CD4-positive, alpha-beta T cell treated with Interleukin-17A for 1 hour (primary cell): ENCODE results near the gene DNAI2.
A peak's percentile ranks its signal among the peaks of the same experiment; 100 is the strongest.
"Not testable (repeated sequence)": the region's sequence is repeated elsewhere in the genome, so short reads cannot be mapped to it uniquely, and the experiment has no call there.

Experiments
- DNase-seq: peaks from one replicate; pipeline ENCODE4 v3.0.0-alpha.2; 2020

The DNAI2 gene

DNA sequence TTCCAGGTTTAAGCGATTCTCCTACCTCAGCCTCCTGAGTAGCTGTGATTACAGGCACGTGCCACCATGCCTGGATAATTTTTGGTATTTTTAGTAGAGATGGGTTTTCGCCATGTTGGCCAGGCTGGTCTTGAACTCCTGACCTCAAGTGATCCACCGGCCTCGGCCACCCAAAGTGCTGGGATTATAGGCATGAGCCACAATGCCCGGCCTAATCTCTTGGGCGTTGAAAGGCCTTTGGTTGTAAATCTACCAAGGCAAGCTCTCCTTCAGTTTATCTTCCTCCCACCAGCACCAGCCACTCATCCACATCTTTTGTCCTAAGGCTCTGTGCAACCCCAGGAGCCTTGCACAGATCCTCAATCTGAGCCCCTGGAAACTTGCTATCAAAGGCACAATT is 5.6 kb downstream of the DNAI2 start:
- DNase-seq = not testable (repeated sequence)

GRCh38 chr17:74280093-74280513 is 6.1 kb downstream of the DNAI2 start:
- DNase-seq = peak; percentile 84

DNA sequence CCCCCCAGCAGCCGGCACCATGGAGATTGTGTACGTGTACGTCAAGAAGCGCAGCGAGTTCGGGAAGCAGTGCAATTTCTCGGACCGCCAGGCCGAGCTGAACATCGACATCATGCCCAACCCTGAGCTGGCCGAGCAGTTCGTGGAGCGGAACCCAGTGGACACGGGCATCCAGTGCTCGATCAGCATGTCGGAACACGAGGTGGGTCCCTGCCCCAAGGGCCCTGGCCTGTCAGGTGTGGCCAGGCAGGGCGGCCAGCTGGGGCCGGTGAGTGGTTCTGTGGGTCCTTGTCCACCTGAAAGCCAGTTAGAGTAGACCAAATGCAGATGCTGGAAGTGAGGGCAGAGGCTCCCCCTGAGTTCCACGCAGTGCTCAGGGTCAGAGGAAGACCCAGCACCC is 7.8 kb downstream of the DNAI2 start:
- no peak for DNase-seq

DNA sequence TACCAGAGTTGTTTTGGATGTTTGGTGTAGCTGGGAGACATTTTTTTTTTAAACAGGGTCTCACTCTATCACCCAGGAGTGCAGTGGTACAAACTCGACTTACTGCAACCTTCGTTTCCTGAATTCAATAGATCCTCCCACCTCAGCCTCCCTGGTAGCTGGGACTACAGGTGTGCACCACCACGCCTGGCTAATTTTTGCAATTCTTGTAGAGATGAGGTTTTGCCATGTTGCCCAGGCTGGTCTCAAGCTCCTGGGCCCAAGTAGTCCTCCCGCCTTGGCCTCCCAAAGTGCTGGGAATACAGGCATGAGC is 8.2 kb downstream of the DNAI2 start:
- DNase-seq = not testable (repeated sequence)

- DNase-seq = peak; percentile 83
These were observed 8.7 kb downstream of the DNAI2 start for GRCh38 chr17:74282587-74283370.

DNA sequence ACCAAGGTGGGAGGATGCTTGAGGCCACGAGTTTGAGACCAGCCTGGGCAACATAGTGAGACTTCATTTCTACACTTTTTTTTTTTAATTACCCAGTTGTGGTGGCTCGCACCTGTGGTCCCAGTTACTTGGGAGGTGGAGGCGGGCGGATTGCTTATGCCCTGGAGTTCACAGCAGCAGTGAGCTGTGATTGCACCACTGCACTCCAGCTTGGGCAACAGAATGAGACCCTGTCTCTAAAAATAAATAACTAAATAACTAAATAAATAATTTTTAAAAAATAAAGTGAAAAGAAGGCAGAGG is 9.3 kb downstream of the DNAI2 start:
- no peak for DNase-seq

- DNase-seq = no peak
These were observed 13.1 kb downstream of the DNAI2 start for GRCh38 chr17:74287031-74287602.

DNA sequence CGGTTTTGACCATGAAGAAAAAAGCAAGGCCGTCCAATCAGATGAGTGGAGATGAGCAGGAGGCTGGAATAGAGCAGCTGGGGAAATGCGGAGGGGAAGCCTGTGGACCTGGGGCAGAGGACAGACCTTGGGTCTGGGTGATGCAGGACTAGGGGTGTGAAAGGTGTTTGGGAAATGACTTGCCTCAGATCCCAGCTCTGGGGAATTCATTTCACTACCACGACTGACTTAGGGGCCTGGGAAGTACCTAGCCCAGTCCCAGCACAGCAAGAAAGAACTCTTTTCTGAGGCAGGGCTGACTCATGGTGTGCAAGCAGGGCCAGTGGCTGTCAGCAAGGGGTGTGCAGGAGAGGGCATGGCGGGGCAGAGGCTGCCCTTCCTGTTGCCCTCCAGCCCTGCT is 14.8 kb downstream of the DNAI2 start:
- DNase-seq = no peak

DNA sequence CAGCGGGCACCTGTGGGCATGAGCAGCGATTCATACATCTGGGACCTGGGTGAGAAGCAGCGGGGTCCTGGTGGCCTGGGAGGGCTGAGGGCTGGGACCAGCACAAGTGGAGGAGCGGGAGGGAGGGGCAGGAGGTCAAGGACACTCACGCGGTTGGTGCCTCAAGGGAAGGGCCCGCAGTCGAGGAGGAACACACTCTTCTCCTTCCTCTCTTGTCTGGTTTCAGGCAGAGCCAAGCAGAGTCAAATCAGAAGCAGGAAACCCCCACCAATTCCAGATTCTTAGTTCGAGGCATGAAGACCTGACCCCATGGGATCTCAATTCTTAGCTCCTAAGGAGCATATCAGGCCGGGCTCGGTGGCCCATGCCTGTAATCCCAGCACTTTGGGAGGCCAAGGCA is 15.7 kb downstream of the DNAI2 start:
- DNase-seq = no peak

- no peak for DNase-seq
These were observed 16.3 kb downstream of the DNAI2 start for GRCh38 chr17:74290340-74290739.

GRCh38 chr17:74292495-74292894 is 18.5 kb downstream of the DNAI2 start:
- DNase-seq = no peak

GRCh38 chr17:74295625-74296547 is 21.9 kb downstream of the DNAI2 start:
- DNase-seq = no peak

DNA sequence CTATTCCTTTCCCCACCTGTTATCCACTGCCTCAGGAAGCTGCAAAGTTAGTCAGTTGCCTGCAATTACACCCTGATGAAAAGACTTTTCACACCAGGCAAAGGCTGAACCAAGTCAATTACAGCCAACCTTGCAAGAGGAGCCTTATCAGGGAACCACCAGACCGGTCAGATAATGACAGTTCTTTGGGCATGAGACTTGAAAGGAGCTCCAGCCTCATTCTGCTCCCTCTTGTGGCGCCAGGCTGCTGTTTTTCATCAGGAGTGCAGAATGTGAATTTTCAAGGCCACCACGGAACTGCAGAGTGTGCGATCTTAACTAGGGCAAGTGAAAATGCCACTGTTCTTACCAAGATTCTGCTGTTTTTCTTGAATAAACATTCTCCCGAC is 22.5 kb downstream of the DNAI2 start:
- DNase-seq = peak; percentile 64

- DNase-seq = no peak
These were observed 23.9 kb downstream of the DNAI2 start for GRCh38 chr17:74297941-74298340.

DNA sequence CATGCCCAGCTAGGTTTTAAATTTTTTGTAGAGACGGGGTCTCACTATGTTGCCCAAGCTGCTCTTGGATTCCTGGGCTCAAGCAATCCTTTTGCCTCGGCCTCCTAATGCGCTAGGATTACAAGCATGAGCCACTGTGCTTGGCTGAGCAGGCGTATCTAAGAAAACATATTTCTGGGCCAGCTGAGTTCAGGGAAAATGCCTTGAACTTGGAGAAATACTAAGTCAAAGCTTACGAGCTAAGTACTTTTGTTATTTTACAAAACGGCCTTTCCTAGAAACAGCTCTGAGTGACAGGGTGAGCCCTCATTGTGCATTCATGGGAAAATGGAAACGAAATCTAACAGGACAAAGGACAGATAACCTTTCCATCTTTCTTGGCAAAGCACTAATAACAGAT is 24.7 kb downstream of the DNAI2 start:
- DNase-seq = no peak

- no peak for DNase-seq
These were observed 25.4 kb downstream of the DNAI2 start for GRCh38 chr17:74299226-74300009.

DNA sequence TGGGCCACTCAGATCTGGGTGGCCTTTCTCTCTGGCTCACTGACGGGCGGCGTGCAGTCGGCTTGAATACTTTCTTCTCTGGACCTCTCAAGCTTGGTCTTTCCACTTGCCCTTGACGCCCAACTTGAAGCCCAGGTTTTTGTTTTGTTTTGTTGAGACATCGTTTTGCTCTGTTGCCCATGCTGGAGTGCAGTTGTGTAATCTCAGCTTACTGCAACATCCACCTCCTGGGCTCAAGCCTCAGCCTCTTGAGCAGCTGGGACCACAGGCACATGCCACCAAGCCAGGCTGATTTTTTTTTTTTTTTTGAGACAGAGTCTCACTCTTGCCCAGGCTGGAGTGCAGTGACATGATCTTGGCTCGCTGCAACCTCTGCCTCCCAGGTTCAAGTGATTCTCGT is 29.3 kb downstream of the DNAI2 start:
- DNase-seq = no peak

DNA sequence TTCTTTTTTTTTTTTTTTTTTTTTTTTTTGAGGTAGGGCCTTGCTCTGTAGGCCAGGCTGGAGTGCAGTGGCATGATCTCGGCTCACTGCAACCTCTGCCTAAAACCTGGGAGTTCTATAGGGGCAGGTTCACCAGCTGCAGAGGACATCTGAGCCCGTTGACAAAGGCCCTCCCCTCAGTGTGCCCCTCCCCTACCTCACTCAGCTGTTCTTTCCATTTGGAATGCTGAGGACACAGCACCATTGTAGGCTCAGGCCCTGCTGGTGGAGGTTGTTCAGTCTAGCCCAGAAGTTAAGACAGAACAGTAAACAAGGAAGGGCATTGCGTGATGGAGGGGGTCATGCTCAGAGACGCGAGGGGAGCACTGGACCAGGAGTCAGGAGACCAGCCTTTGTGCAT is 30.1 kb downstream of the DNAI2 start:
- no peak for DNase-seq

DNA sequence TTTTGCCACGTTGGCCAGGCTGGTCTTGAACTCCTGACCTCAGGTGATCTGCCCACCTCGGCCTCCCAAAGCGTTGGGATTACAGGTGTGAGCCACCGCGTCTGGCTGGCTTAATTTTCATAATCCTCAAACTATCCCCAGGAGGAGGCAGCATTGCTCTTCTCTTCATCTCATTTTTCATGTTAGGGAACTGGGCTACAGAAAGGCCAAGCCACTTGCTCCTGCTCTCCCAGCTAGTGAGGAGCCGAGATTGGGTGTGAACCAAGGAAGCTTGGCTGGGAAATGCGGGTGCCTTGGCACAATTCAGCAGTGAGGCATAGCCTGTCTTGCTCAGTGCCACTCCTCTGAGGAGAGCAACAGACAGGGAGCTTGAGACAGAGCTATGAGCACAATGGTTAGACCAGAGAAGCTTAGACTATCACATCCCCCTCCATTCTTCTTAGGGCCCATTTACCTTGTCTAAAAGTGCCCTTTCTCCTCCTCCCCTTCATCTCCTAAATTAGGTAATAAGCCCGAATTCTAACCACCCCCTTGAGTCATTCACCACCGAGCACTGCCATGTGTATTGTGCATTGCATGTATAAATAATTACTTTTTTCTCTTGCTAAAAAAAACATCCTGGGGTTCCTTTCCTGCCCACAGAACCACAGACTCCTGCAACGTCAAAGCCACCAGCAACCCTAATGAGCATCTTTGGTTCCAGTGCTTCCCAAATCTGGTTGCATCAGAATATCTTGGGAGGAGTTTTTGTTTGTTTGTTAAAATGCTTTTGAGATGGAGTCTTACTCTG is 32.0 kb downstream of the DNAI2 start:
- no peak for DNase-seq

DNA sequence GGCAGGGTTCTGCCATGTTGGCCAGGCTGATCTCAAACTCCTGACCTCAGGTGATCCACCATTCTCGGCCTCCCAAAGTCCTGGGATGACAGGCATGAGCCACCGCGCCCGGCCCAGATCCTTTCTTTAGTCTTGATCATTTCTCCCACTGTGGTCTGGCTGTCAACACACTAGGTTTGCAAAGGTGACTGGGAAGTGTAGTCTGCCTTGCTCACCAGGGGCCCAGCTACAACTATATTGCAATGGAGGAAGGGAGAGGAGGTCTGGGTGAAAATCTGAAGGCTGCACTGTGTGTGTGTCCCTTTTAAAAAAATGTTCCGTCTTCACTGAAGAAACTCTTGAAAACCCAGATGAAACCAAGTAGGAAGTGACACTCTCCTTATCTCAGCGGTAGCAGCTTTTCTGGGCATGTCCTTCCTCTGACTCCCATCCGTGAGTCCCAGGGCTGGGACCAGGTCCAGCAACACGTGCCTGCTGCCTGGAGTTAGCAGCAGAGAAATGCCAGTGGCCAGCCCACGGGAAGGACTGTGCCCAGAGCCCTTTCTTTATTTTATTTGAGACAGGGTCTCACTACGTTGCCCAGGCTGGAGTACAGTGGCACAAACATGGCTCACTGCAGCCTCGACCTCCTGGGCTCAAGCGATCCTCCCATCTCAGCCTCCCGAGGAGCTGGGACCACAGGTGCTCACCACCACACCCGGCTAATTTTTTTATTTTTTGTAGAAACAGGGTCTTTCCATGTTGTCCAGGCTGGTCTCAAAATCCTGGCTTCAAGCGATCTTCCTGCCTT is 34.1 kb downstream of the DNAI2 start:
- DNase-seq = no peak

GRCh38 chr17:74309902-74310301 is 35.9 kb downstream of the DNAI2 start:
- no peak for DNase-seq

DNA sequence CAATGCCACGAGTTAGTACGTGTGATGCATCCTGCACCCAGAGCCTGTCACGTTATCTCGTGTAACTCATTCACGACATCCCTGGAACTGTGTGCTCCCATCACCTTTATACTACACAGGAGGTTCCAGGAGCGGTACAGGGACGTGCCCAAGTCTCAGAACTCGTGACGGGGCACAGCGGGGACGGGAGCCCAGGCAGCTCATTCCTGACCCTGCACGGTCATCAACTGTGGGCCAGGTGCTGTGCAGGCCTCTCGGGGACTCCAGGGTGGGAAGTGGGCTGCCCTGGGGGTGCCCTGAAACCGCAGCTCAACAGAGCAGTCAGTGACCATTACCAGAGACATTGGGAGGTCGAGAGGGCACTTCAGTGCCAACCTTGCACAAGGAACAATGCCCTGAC is 40.8 kb downstream of the DNAI2 start:
- DNase-seq = no peak
